K562 (cell line): ENCODE data around the gene SLC25A53. TPM values are rescaled to one million over a fixed set of nuclear protein-coding genes. Genes with fewer than 3 reads are reported as not detected.

Experiments
- FOXK1 ChIP-seq: sonication (generic); formaldehyde crosslinking; IDR thresholded peaks from 2 replicates; pipeline ENCODE4 v1.8.0; 2022; ENCODE audit warnings: missing genetic modification reagents, mild to moderate bottlenecking, borderline replicate concordance
- FOXM1 ChIP-seq, 2 experiments: fragments of 450-650 bp in 1 of 2; sonication (generic) in 1 of 2; formaldehyde crosslinking in 1 of 2; IDR thresholded peaks; 2 replicates each; pipeline versions ENCODE4 v1.6.1 to v1.9.0; 2017 to 2022; ENCODE audit warnings: low read depth in 2 of 2, mild to moderate bottlenecking in 2 of 2, missing genetic modification reagents in 1 of 2, moderate library complexity in 1 of 2
- JUND ChIP-seq, 2 experiments: IDR thresholded peaks; 2 replicates in 1 of 2; 3 replicates in 1 of 2; pipeline ENCODE4 v1.6.1; 2011; ENCODE audit warnings: borderline replicate concordance in 2 of 2, low read depth in 2 of 2, low read length in 2 of 2, improper control_type of control experiment in 1 of 2, missing biosample characterization in 1 of 2, missing genetic modification characterization in 1 of 2, missing genetic modification reagents in 1 of 2
- KDM4B ChIP-seq, 2 experiments: fragments of 450-650 bp in 1 of 2; sonication (generic) in 1 of 2; IDR thresholded peaks; 2 replicates each; pipeline ENCODE4 v1.6.1; 2016 to 2017; ENCODE audit warnings: borderline replicate concordance in 2 of 2, antibody characterized with exemption in 1 of 2, low read depth in 1 of 2, mild to moderate bottlenecking in 1 of 2
- MTF1 ChIP-seq: fragments of 250-450 bp; sonication (Bioruptor Pico); IDR thresholded peaks from 2 replicates; pipeline ENCODE4 v1.9.0; 2021; ENCODE audit warnings: moderate library complexity, mild to moderate bottlenecking, inconsistent platforms, borderline replicate concordance
- RBM17 ChIP-seq: fragments of 200-400 bp; formaldehyde crosslinking; IDR thresholded peaks from 2 replicates; pipeline ENCODE4 v1.6.1; 2017; ENCODE audit warnings: low read depth, mild to moderate bottlenecking, low read length, borderline replicate concordance
- TBP ChIP-seq: optimal IDR thresholded peaks from 2 replicates; pipeline ENCODE3; 2011; ENCODE audit warnings: low read depth, low read length, improper control_type of control experiment
- TSC22D4 ChIP-seq: fragments of 450-650 bp; IDR thresholded peaks from 2 replicates; pipeline ENCODE4 v1.6.1; 2016; ENCODE audit warnings: missing genetic modification characterization, missing biosample characterization, control low read depth
- YY1 ChIP-seq, 3 experiments: IDR thresholded peaks; 2 replicates each; pipeline ENCODE4 v1.6.1; 2011; ENCODE audit warnings: low read length in 2 of 3, mild to moderate bottlenecking in 2 of 3, moderate library complexity in 2 of 3, borderline replicate concordance in 1 of 3, control low read depth in 1 of 3, low read depth in 1 of 3; ENCODE audit not compliant: insufficient read depth in 3 of 3, insufficient replicate concordance in 2 of 3, control insufficient read depth in 1 of 3, insufficient read length in 1 of 3; ENCODE audit errors: extremely low read depth in 1 of 3
- ZBTB17 ChIP-seq: fragments of 450-650 bp; formaldehyde crosslinking; IDR thresholded peaks from 2 replicates; pipeline ENCODE4 v1.4.0; 2020; ENCODE audit warnings: mild to moderate bottlenecking
- ZNF165 ChIP-seq: fragments of 250-450 bp; sonication (Bioruptor Pico); IDR thresholded peaks from 2 replicates; pipeline ENCODE4 v1.4.0; 2020; ENCODE audit warnings: borderline replicate concordance
- ZNF232 ChIP-seq: sonication (generic); formaldehyde crosslinking; IDR thresholded peaks from 2 replicates; pipeline ENCODE4 v1.8.0; 2022; ENCODE audit warnings: mild to moderate bottlenecking, missing genetic modification reagents
- ZNF717 ChIP-seq: fragments of 250-450 bp; sonication (Bioruptor Pico); IDR thresholded peaks from 2 replicates; pipeline ENCODE4 v1.5.0; 2021
- ZNF764 ChIP-seq: fragments of 250-450 bp; sonication (Bioruptor Pico); IDR thresholded peaks from 2 replicates; pipeline ENCODE4 v1.4.0; 2020; ENCODE audit warnings: low read depth, mild to moderate bottlenecking, moderate library complexity
- polyA plus RNA-seq, 8 experiments: library from polyadenylated mRNA; depleted of rRNA in 4 of 8; stranded (reverse) in 5 of 8; unstranded in 3 of 8; fragments of >200 nt; fragmentation: Nextera tagmentation in 2 of 8; fragmentation: Illumina TruSeq in 1 of 8; extraction: Ambion mirVana in 2 of 8; extraction: Trizol in 1 of 8; gene quantifications; 2 replicates each; pipeline versions ENCODE4 v1.2.1 to v1.2.3, GENCODE V29; 2011 to 2014; ENCODE audit warnings: inconsistent platforms in 1 of 8, missing spikeins in 1 of 8
- total RNA-seq, 7 experiments: library from RNA; depleted of rRNA in 6 of 7; stranded (reverse); fragments of >200 nt in 6 of 7; fragmentation: Illumina TruSeq in 2 of 7; extraction: Trizol in 2 of 7; gene quantifications; 2 replicates each; pipeline versions ENCODE4 v1.2.1 to v1.2.3, GENCODE V29; 2011 to 2021; ENCODE audit warnings: low replicate concordance in 1 of 7
- TF ChIP-seq, protein P1 (sequence below): sonication (generic); formaldehyde crosslinking; IDR thresholded peaks from 2 replicates; pipeline ENCODE4 v1.8.0; 2022; ENCODE audit warnings: mild to moderate bottlenecking, low read depth, missing genetic modification reagents
- TF ChIP-seq, protein P2 (sequence below): fragments of 450-650 bp; IDR thresholded peaks from 2 replicates; pipeline ENCODE4 v1.6.1; 2016; ENCODE audit warnings: low read depth

SLC25A53 gene
- total and polyA plus RNA-seq, 9 of the 15 experiments (the other 6 are each of a cell fraction or from before 2014, with no cell fraction given): 2.4 to 8.6 (median 5.6) TPM

DNA sequence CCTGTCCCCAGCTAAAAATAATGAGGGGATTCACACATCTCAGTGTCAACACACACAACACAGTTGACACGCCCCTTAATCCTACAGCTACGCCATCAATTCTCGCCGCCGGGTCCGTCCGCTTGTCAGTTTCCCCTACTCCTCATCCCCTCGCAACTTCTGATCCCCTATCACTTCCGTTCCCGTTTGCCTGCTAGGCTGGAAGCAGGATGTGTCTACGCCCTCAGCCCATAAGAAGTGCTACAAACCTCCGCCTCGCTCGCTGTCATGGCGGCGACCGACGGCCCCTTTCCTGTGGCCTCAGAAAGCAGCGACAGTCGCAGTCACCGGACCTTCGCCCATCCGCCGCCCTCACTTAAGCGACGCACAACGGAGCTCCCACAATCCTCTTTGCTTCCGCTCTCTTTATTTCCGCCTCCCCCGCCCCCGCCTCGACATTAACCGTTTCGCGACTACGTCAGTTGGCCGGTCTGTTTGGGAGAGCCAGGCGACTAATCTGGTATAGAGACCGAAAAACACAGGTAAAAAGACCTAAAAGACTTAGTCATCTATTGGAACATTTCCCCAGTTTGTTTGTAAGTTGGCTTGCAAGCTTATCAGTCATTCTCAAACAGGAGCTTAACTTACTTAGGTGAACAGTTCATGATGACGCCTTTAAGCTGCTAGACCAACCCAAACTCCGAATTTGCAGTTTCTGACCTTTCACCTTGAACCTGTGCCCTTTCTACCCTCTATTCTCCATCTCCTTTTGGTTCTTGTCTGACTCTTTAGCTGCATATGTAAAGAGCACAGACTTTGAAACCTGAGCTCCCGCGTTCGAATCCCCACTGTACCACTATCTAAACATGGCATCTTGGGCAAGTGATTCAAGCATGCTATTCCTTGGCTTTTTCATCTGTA lies at the start of gene SLC25A53 (continued):
- TF ChIP-seq MTF1 (CRISPR knock-in tag) (no peak), ZNF232 (CRISPR knock-in tag) (no peak), RBM17 (no peak), TBP (peak; percentile 88), TSC22D4 (tag) (no peak), ZNF717 (CRISPR knock-in tag) (no peak), ZBTB17 (CRISPR knock-in tag) (no peak), KDM4B (IDR thresholded peaks at IDR 0.05; ENCODE audit: borderline replicate concordance in 2 of 2, low read depth in 1 of 2) (peak in 1 of 2 experiments; percentile 82; a peak in 1 of 4 replicates), FOXM1 (IDR thresholded peaks at IDR 0.05; ENCODE audit: low read depth) (peak; percentile 64), FOXM1 (CRISPR knock-in tag; IDR thresholded peaks at IDR 0.05; ENCODE audit: low read depth) (no peak), ZNF165 (CRISPR knock-in tag) (no peak), ZNF764 (CRISPR knock-in tag) (no peak), YY1 (IDR thresholded peaks at IDR 0.05; ENCODE audit: borderline replicate concordance in 1 of 3, control insufficient read depth in 1 of 3, extremely low read depth in 1 of 3, insufficient read depth in 3 of 3, insufficient read length in 1 of 3, insufficient replicate concordance in 2 of 3, low read depth in 1 of 3, low read length in 2 of 3) (peak; percentile 52 to 99 (median 96)), JUND (IDR thresholded peaks at IDR 0.05; ENCODE audit: borderline replicate concordance, low read depth, low read length) (no peak), JUND (tag; IDR thresholded peaks at IDR 0.05; ENCODE audit: borderline replicate concordance, low read depth, low read length) (peak; percentile 26; the same call in 2 of the 3 replicates), FOXK1 (CRISPR knock-in tag) (no peak)
- TF ChIP-seq, protein P1, sequence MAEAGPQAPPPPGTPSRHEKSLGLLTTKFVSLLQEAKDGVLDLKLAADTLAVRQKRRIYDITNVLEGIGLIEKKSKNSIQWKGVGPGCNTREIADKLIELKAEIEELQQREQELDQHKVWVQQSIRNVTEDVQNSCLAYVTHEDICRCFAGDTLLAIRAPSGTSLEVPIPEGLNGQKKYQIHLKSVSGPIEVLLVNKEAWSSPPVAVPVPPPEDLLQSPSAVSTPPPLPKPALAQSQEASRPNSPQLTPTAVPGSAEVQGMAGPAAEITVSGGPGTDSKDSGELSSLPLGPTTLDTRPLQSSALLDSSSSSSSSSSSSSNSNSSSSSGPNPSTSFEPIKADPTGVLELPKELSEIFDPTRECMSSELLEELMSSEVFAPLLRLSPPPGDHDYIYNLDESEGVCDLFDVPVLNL: no peak
- TF ChIP-seq, protein P2, sequence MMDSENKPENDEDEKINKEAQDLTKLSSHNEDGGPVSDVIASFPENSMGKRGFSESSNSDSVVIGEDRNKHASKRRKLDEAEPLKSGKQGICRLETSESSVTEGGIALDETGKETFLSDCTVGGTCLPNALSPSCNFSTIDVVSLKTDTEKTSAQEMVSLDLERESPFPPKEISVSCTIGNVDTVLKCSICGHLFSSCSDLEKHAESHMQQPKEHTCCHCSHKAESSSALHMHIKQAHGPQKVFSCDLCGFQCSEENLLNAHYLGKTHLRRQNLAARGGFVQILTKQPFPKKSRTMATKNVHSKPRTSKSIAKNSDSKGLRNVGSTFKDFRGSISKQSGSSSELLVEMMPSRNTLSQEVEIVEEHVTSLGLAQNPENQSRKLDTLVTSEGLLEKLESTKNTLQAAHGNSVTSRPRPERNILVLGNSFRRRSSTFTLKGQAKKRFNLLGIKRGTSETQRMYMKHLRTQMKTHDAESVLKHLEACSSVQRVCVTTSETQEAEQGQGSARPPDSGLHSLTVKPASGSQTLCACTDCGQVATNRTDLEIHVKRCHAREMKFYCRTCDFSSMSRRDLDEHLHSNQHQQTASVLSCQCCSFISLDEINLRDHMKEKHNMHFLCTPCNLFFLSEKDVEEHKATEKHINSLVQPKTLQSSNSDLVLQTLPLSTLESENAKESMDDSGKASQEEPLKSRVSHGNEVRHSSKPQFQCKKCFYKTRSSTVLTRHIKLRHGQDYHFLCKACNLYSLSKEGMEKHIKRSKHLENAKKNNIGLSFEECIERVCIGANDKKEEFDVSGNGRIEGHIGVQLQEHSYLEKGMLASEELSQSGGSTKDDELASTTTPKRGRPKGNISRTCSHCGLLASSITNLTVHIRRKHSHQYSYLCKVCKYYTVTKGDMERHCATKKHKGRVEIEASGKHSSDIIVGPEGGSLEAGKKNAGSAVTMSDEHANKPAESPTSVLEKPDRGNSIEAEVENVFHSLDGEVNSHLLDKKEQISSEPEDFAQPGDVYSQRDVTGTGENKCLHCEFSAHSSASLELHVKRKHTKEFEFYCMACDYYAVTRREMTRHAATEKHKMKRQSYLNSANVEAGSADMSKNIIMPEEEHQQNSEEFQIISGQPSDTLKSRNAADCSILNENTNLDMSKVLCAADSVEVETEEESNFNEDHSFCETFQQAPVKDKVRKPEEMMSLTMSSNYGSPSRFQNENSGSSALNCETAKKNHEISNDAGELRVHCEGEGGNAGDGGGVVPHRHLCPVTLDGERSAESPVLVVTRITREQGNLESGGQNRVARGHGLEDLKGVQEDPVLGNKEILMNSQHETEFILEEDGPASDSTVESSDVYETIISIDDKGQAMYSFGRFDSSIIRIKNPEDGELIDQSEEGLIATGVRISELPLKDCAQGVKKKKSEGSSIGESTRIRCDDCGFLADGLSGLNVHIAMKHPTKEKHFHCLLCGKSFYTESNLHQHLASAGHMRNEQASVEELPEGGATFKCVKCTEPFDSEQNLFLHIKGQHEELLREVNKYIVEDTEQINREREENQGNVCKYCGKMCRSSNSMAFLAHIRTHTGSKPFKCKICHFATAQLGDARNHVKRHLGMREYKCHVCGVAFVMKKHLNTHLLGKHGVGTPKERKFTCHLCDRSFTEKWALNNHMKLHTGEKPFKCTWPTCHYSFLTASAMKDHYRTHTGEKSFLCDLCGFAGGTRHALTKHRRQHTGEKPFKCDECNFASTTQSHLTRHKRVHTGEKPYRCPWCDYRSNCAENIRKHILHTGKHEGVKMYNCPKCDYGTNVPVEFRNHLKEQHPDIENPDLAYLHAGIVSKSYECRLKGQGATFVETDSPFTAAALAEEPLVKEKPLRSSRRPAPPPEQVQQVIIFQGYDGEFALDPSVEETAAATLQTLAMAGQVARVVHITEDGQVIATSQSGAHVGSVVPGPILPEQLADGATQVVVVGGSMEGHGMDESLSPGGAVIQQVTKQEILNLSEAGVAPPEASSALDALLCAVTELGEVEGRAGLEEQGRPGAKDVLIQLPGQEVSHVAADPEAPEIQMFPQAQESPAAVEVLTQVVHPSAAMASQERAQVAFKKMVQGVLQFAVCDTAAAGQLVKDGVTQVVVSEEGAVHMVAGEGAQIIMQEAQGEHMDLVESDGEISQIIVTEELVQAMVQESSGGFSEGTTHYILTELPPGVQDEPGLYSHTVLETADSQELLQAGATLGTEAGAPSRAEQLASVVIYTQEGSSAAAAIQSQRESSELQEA: no peak
